ENCODE results near the gene MLC1. TPM values are rescaled to one million over a fixed set of nuclear protein-coding genes. Genes with fewer than 3 reads are reported as not detected.

The MLC1 gene
- total and polyA plus RNA-seq, 10 of the 15 experiments (the other 5 are each of a cell fraction or from before 2014, with no cell fraction given), result 0.03 to 0.15 (median 0.07) TPM; not detected in 7

- Histone ChIP-seq H3K27me3 (replicated peaks in 1 of 2; ENCODE audit: control insufficient read depth in 2 of 2, insufficient read depth in 2 of 2, low read length in 1 of 2) (peaks cover 0 to 4% of the 10 kb centered on the region in 2 experiments; a peak in 1 of 4 replicates), H3K9me3 (replicated peaks; ENCODE audit: control insufficient read depth, insufficient read depth, low read length) (no peaks in the 10 kb centered on the region; the same call in 2 of the 3 replicates), H3K4me3 (no peak overlapping the region), H3K4me1 (ENCODE audit: control insufficient read depth, insufficient read depth, low read length) (peaks cover 6% of the 10 kb centered on the region; the same call in 1 of the 2 replicates), H3K27ac (ENCODE audit: control insufficient read depth, insufficient read depth) (no peak overlapping the region), H3K36me3 (ENCODE audit: control insufficient read depth in 2 of 2, insufficient read depth in 2 of 2, low read length in 1 of 2) (no peaks in the 10 kb centered on the region), H2AFZ (ENCODE audit: control insufficient read depth, low read depth, low read length) (no peak overlapping the region), H4K20me1 (ENCODE audit: control insufficient read depth, insufficient read depth) (no peaks in the 10 kb centered on the region), H3K9ac (ENCODE audit: control insufficient read depth, insufficient read depth, low read length) (no peak overlapping the region), H3K4me2 (ENCODE audit: control insufficient read depth, insufficient read depth) (no peak overlapping the region), H3K79me2 (ENCODE audit: control insufficient read depth, insufficient read depth, low read length) (no peaks in the 10 kb centered on the region)
- 59% methylated on average over 22 of the region's 23 CpGs for WGBS (ENCODE audit: insufficient coverage, insufficient replicate concordance, low lambda C conversion rate, missing lambda C conversion rate)
- no peak for FAIRE-seq
- in situ Hi-C loops (cut with MboI), result loop anchor here (25.0 kb wide), 1 partner anchor 699 kb away; no protein-coding TSS in a partner anchor
- RAD21 ChIA-PET (ENCODE audit: unreplicated experiment), result no interaction called here
- SMC1A ChIA-PET (ENCODE audit: uncharacterized antibody, unreplicated experiment), result no interaction called here
- no peak for DNase-seq (ENCODE audit: low read depth, low spot score)
- POLR2A ChIA-PET, result no interaction called here
- TF ChIP-seq MLLT1 (IDR thresholded peaks at IDR 0.05), result no peak
- TF ChIP-seq TCF12 (IDR thresholded peaks at IDR 0.05; ENCODE audit: low read depth, low read length), result no peak
- TF ChIP-seq ATF2 (IDR thresholded peaks at IDR 0.05; ENCODE audit: low read length), result no peak
- no peak for TF ChIP-seq BACH1 (IDR thresholded peaks at IDR 0.05; ENCODE audit: borderline replicate concordance)
- no peak for TF ChIP-seq SMAD1 (IDR thresholded peaks at IDR 0.05; ENCODE audit: low read depth, partially characterized antibody)
- TF ChIP-seq CTCF (IDR thresholded peaks at IDR 0.05 in 2 of 3, conservative IDR thresholded peaks at IDR 0.05 in 1 of 3; ENCODE audit: control insufficient read depth in 2 of 3, extremely low read depth in 1 of 3, insufficient read depth in 1 of 3, low read depth in 3 of 3, low read length in 3 of 3), result no peak
- no peak for TF ChIP-seq PKNOX1 (IDR thresholded peaks at IDR 0.05)
- no peak for TF ChIP-seq MXI1 (IDR thresholded peaks at IDR 0.05; ENCODE audit: low read depth, low read length)
- intact Hi-C loops (cut with micrococcal nuclease; ENCODE audit: unreplicated experiment), result no loop called here
- CTCF ChIA-PET, result interaction anchor here (1.4 kb wide), 1 partner anchor 105 kb away, joined by 3 read pairs; no protein-coding TSS in a partner anchor
- no TSS peak for BruUV-seq (replicated peaks)
- no peak for ATAC-seq
Measured at GRCh38 chr22:50035976-50036724, 49.1 kb downstream of the MLC1 start.

Data from GM12878 (cell line).